OCI-LY3 (cell line): ENCODE measurements around the gene LYSET.
"Not testable (repeated sequence)": the region's sequence is repeated elsewhere in the genome, so short reads cannot be mapped to it uniquely, and the experiment has no call there.

Source experiments
- CTCF ChIP-seq: fragments of 200-600, 300-600 bp; sonication (generic); IDR thresholded peaks from 2 replicates; pipeline ENCODE4 v1.5.1; 2014; ENCODE audit warnings: antibody characterized with exemption, low read length, low read depth
- EZH2phosphoT487 ChIP-seq: fragments of 200-600 bp; shearing (Covaris generic); IDR thresholded peaks from 2 replicates; pipeline ENCODE4 v1.6.1; 2018; ENCODE audit warnings: antibody characterized with exemption, mixed run types, low read depth

- not testable (repeated sequence) for TF ChIP-seq CTCF, EZH2phosphoT487
These were observed 15.5 kb upstream of the LYSET start for GRCh38 chr14:93169619-93170018.
